Measurements from ENCODE around the gene CRYBG2.

CRYBG2 gene

DNA sequence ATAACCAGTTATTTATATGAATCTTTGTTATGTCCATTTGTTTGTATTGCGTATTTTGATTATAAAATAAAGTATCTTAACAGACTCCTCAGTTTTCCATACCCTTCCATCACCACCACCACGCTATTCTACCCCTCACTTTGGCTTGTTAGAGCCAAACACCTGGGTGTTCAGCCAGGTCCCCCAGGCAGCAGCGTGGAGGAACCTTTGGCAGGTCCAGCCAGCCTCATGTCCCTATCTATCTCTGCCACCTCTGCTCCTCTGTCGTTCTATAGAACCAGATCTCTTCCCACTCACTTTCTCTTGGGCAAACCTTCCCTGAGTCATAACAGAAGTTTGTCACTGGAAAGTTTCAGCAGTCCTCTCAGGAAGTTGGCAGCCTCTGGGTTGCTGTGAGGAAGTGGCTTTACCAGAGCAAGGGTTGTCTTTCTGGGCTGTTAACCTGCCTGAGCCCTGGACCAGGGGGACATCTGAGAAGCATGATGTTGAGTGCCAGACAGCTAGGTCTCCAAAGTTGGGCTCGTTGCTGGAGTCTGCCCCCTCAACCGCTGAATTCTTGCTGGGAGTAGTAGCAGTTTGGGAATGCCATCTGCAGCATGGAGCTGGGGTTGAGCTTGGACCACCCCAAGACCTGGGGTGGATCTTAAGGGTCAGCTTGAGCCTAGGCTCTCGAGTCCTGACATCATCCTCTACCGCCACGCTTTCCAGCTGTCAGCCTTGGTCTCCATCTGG, 75.0 kb downstream of the CRYBG2 start:
- ATAC-seq, result peak; percentile 21
- Mint-ChIP-seq H3K36me3 (peaks cover 47% of the 10 kb centered on the region), H3K4me3 (peak overlapping the region; percentile 97), H3K4me1 (peaks cover 85% of the 10 kb centered on the region), H3K9me3 (no peaks in the 10 kb centered on the region), H3K27me3 (no peaks in the 10 kb centered on the region), H3K27ac (peak overlapping the region; percentile 77)

DNA sequence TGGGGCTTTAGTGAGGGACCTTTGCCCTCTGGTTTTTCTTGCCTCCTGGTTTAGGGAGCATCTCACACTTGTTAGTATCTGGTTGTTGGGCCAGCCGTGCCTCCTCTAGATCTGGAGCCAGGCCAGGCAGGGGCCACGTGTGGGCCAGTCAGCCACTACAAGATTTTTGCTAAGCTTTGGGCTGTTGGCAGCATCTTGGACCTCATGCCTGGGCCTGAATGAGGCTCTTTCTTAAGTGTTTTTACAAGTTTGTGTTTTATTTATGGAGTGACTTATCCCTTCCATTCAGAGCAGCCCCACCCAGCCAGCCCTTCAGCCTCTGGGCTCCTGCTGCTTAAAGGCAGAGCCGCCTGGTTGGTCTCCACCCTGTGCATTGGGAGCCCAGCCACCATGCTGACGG, 75.6 kb downstream of the CRYBG2 start:
- no peaks in the 10 kb centered on the region for H3K27me3 Mint-ChIP-seq
- peak overlapping the region; percentile 77 for H3K27ac Mint-ChIP-seq
- H3K4me1 Mint-ChIP-seq, result peaks cover 80% of the 10 kb centered on the region
- no peaks in the 10 kb centered on the region for H3K9me3 Mint-ChIP-seq
- ATAC-seq, result no peak
- H3K36me3 Mint-ChIP-seq, result peaks cover 44% of the 10 kb centered on the region
- no peak overlapping the region for H3K4me3 Mint-ChIP-seq

- no peak for ATAC-seq
- Mint-ChIP-seq H3K27ac (peak overlapping the region; percentile 77), H3K36me3 (peaks cover 42% of the 10 kb centered on the region), H3K4me3 (no peak overlapping the region), H3K9me3 (no peaks in the 10 kb centered on the region), H3K4me1 (peaks cover 74% of the 10 kb centered on the region), H3K27me3 (no peaks in the 10 kb centered on the region)
These were observed 76.2 kb downstream of the CRYBG2 start for GRCh38 chr1:26277719-26278118.

DNA sequence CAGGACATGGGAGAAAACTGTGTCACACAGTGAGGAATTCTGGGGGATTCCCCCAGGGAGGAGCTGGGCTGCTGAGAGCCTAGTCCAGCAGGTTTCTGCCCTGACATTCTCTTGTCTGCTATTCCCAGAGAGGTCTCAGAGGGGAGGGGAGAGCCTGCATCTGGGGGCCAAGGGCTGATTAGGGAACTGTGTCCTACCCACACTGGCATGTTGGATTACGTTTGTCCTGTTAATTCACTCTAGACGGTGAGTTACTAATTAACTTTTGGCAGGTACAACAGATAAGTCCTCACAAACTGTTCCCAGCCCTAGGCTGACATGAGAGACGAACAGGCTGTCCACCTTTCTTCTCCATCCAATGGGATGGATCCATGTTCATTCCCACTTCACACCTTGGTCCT, 76.7 kb downstream of the CRYBG2 start:
- Mint-ChIP-seq H3K27ac (peak overlapping the region; percentile 77), H3K4me3 (no peak overlapping the region), H3K36me3 (peaks cover 42% of the 10 kb centered on the region), H3K9me3 (no peaks in the 10 kb centered on the region), H3K4me1 (peaks cover 71% of the 10 kb centered on the region), H3K27me3 (no peaks in the 10 kb centered on the region)
- ATAC-seq, result no peak

DNA sequence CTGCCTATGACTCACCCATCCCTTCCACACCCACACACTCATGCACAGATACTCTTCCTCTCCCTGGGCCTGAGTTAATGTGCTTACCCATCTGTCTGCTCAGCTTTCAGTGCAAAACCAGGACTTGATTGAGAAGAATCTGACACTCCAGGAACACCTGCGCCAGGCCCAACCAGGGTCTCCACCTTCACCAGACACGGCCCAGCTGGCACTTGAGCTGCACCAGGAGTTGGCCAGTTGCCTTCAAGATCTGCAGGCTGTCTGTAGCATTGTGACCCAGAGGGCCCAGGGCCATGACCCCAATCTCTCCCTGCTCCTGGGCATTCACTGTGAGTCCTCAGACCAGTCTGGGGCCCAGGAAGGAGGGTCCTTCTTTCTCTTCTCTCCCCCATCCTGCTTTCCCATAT, 77.5 kb downstream of the CRYBG2 start:
- Mint-ChIP-seq H3K9me3 (no peaks in the 10 kb centered on the region), H3K27me3 (no peaks in the 10 kb centered on the region), H3K36me3 (peaks cover 44% of the 10 kb centered on the region), H3K4me3 (no peak overlapping the region), H3K27ac (peak overlapping the region; percentile 77), H3K4me1 (peaks cover 64% of the 10 kb centered on the region)
- no peak for ATAC-seq

DNA sequence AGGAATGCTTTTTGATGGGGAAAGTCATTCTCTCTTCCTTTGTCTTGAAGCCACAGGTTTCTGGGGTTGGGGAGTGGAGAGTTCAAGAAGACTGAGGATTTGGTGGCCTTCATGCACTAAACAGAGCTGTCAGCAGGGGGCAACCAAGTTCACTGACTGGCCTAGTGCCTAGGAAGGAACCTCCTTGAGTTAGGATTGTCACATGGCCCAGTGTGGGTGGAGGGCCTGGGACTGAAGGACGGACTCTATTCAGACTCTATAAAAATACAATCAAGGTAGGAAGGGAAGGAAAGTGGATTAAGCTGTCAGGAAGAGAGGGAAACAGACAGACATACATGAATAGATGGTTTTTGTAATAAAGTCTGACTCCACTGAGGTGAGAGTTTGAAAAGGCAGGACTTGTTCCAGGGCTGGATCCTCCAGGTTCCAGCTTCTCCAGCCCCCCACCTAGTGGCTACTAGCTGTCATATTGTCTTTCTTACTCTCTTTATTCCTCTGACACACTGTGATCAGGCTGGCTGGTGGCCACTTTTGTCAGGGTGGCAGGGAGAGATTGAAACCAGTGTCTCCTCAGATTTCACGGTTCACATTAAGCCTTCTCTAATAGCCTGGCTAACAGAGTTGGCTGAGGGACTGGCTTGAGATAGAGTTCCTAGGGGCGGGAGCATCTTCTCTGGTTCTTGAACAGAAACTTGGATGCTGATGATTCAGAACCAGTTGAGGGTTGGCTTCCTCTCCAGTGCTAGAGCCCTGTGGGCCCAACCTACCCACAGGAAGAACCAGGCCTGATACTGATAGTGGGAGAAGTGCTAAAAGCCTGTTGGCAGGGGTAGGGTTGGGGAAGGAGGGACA, 78.1 kb downstream of the CRYBG2 start:
- Mint-ChIP-seq H3K27me3 (no peaks in the 10 kb centered on the region), H3K36me3 (peaks cover 41% of the 10 kb centered on the region), H3K4me1 (peaks cover 58% of the 10 kb centered on the region), H3K4me3 (peak overlapping the region; percentile 29), H3K9me3 (no peaks in the 10 kb centered on the region), H3K27ac (peak overlapping the region; percentile 77)
- ATAC-seq, result peak; percentile 71

DNA sequence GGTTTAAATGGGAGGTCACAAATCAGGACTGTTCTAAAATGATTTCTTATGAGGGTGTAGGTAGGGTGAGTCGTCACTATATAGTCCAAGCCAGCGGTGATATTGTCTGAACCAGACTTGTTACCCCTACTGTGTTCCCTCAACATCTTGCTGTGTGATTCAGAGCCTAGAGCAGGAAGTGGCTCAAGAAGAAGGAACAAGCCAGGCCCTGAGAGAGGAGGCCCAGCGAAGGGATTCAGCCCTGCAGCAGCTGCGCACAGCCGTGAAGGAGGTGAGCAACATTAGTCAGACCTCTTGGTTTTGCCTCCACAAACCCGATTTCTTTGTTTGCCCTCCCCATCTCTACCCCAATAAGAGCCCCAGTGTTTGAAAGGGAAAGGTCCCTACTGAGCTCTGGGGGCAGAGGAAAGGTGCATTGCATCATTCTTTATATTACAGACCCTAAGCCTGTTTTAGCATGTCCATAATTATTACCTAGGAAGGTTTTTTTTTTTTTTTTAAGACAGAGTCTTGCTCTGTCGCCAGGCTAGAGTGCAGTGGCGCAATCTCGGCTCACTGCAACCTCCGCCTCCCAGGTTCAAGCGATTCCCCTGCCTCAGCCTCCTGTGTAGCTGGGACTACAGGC, 79.0 kb downstream of the CRYBG2 start:
- no peaks in the 10 kb centered on the region for H3K27me3 Mint-ChIP-seq

More for the DNA sequence above, 79.0 kb downstream of the CRYBG2 start:
- peaks cover 53% of the 10 kb centered on the region for H3K4me1 Mint-ChIP-seq
- H3K4me3 Mint-ChIP-seq, result no peak overlapping the region
- H3K9me3 Mint-ChIP-seq, result no peaks in the 10 kb centered on the region
- peaks cover 40% of the 10 kb centered on the region for H3K36me3 Mint-ChIP-seq
- no peak for ATAC-seq
- peak overlapping the region; percentile 77 for H3K27ac Mint-ChIP-seq

All from stimulated activated memory B cell treated with anti-CD40 and anti-IgM and Interleukin-4, amounts not matched to agents 10 μg/mL and 1 μg/mL and 100 μg/mL, for 72 hours (primary cell).